A673 (cell line): ENCODE data around the gene TSC22D3. TPM values are rescaled to one million over a fixed set of nuclear protein-coding genes. Genes with fewer than 3 reads are reported as not detected.

Experiments
- BruUV-seq: library from RNA; stranded (reverse); fragments of 400-500 nt; replicated peaks from 2 replicates; lab custom pipeline; 2021; lab: Mats Ljungman, UMichigan
- CTCF ChIA-PET: fragments of 300-600 bp; sonication (Branson Sonifier 250); formaldehyde crosslinking; loops from one replicate; lab custom pipeline; 2022; ENCODE audit warnings: antibody characterized with exemption; lab: Charles Lee
- POLR2A ChIA-PET: fragments of 300-600 bp; sonication (Branson Sonifier 250); formaldehyde crosslinking; loops from one replicate; lab custom pipeline; 2022; ENCODE audit warnings: antibody characterized with exemption; ENCODE audit not compliant: low non-redundant PET; lab: Charles Lee
- DNase-seq: peaks from one replicate; pipeline ENCODE4 v3.0.0-alpha.2; 2015; ENCODE audit warnings: low spot score
- H3K27ac ChIP-seq: fragments of 200-600 bp; sonication (generic); 2 replicates; pipeline ENCODE4 v1.5.1; 2016; ENCODE audit warnings: mixed run types, low read depth, mild to moderate bottlenecking, mixed read lengths, antibody characterized with exemption, low read length; ENCODE audit not compliant: poor library complexity, severe bottlenecking
- H3K27me3 ChIP-seq: fragments of 200-600 bp; sonication (generic); replicated peaks from 2 replicates; pipeline ENCODE4 v1.6.1; 2017; ENCODE audit warnings: mixed run types, low read depth, mild to moderate bottlenecking, mixed read lengths, antibody characterized with exemption, low read length; ENCODE audit not compliant: insufficient read depth, poor library complexity
- H3K36me3 ChIP-seq: fragments of 200-600 bp; sonication (generic); 2 replicates; pipeline ENCODE4 v1.6.1; 2016; ENCODE audit warnings: mixed run types, mild to moderate bottlenecking, mixed read lengths, antibody characterized with exemption, low read length; ENCODE audit not compliant: insufficient read depth, poor library complexity, severe bottlenecking
- H3K4me1 ChIP-seq: fragments of 200-600 bp; sonication (generic); 2 replicates; pipeline ENCODE4 v1.6.1; 2017; ENCODE audit warnings: mixed run types, mild to moderate bottlenecking, mixed read lengths, antibody characterized with exemption, low read length; ENCODE audit not compliant: insufficient read depth, poor library complexity, severe bottlenecking
- H3K4me3 ChIP-seq: fragments of 200-600 bp; sonication (generic); 2 replicates; pipeline ENCODE4 v1.5.1; 2016; ENCODE audit warnings: low read depth, mixed run types, mild to moderate bottlenecking, mixed read lengths, low read length; ENCODE audit not compliant: poor library complexity, severe bottlenecking
- H3K9me3 ChIP-seq: fragments of 200-600 bp; sonication (generic); 2 replicates; pipeline ENCODE4 v1.6.1; 2016; ENCODE audit warnings: mixed run types, low read depth, mild to moderate bottlenecking, mixed read lengths, antibody characterized with exemption, low read length; ENCODE audit not compliant: poor library complexity, severe bottlenecking
- CTCF ChIP-seq: fragments of 300-800, 200-600 bp; sonication (generic); conservative IDR thresholded peaks from 2 replicates; pipeline ENCODE4 v1.5.1; 2017; ENCODE audit warnings: low read depth, mild to moderate bottlenecking, antibody characterized with exemption, low read length, moderate library complexity, mixed read lengths
- EZH2 ChIP-seq: fragments of 200-600 bp; sonication (generic); IDR thresholded peaks from 2 replicates; pipeline ENCODE4 v1.6.1; 2017; ENCODE audit warnings: borderline replicate concordance, low read depth, mild to moderate bottlenecking, mixed read lengths, antibody characterized with exemption, low read length; ENCODE audit not compliant: poor library complexity, severe bottlenecking
- intact Hi-C: fragments of 100-400 bp; cut with micrococcal nuclease; formaldehyde crosslinking; loops from one replicate; pipeline ENCODE4 v1.10.0; 2022; ENCODE audit not compliant: unreplicated experiment
- total RNA-seq: library from RNA; stranded (reverse); gene quantifications from 2 replicates; pipeline ENCODE4 v1.2.3, GENCODE V29; 2021

Gene TSC22D3
- total RNA-seq, 1 experiment from 2014 or later, result 10.6 TPM

GRCh38 chrX:107787827-107788226, 12.2 kb upstream of the TSC22D3 start:
- peaks cover 4% of the 10 kb centered on the region for H3K27me3 ChIP-seq
- H3K36me3 ChIP-seq, result no peaks in the 10 kb centered on the region
- TF ChIP-seq CTCF (no peak), EZH2 (no peak)
- CTCF ChIA-PET, result no interaction called here
- DNase-seq, result no peak
- POLR2A ChIA-PET, result no interaction called here
- H3K4me3 ChIP-seq, result no peak overlapping the region
- no peak overlapping the region for H3K27ac ChIP-seq
- no peaks in the 10 kb centered on the region for H3K4me1 ChIP-seq
- BruUV-seq, result no TSS peak
- intact Hi-C loops, result no loop called here
- H3K9me3 ChIP-seq, result no peaks in the 10 kb centered on the region

GRCh38 chrX:107780525-107780924, 4.9 kb upstream of the TSC22D3 start:
- Histone ChIP-seq H3K36me3 (no peaks in the 10 kb centered on the region), H3K27me3 (no peaks in the 10 kb centered on the region), H3K27ac (no peak overlapping the region), H3K9me3 (no peaks in the 10 kb centered on the region), H3K4me1 (peaks cover 5% of the 10 kb centered on the region), H3K4me3 (no peak overlapping the region)
- intact Hi-C loops, result no loop called here
- no peak for DNase-seq
- ChIA-PET POLR2A (no interaction called here), CTCF (no interaction called here)
- BruUV-seq, result no TSS peak
- TF ChIP-seq CTCF, result no peak
- no peak for TF ChIP-seq EZH2

DNA sequence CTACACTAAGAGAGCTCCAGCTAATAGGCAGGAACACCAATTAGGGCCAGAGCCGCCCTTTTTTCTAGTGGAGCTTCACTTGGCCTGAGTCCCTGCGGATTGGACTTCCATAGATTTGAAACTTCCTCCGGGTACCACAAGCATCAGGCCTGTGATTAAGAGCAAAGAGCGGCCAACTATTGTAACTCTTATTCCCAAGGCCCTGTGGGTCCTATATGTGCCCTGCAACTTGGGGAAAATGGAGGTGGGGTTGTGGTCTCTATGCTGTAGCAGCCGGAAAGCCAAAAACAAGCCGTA, 1.9 kb upstream of the TSC22D3 start, which contains the start of gene NCBP2L:
TSS of gene NCBP2L (plus strand) at position 198 of the 297 bp plus-strand sequence. CDS start 16,488 bp downstream, outside the sequence.
- Histone ChIP-seq H3K4me1 (peaks cover 5% of the 10 kb centered on the region), H3K4me3 (peak within 1 kb of the TSS; percentile 41), H3K9me3 (no peaks in the 10 kb centered on the region), H3K36me3 (no peaks in the 10 kb centered on the region), H3K27ac (no peak within 1 kb of the TSS), H3K27me3 (no peaks in the 10 kb centered on the region)
- ChIA-PET POLR2A (no interaction called here), CTCF (interaction anchor here (0.5 to 1.8 kb wide), 7 partner anchors 16 to 903 kb away, joined by 3 to 20 read pairs (median 5); no protein-coding TSS in a partner anchor)
- no peak for DNase-seq
- BruUV-seq, result no TSS peak
- TF ChIP-seq CTCF, result no peak
- intact Hi-C loops, result loop anchor here (1.0 to 10.0 kb wide), 6 partner anchors 61 to 883 kb away; no protein-coding TSS in a partner anchor
